ENCODE data around the gene GABRG3. TPM values are rescaled to one million over a fixed set of nuclear protein-coding genes. Genes with fewer than 3 reads are reported as not detected.

GABRG3 gene
- total RNA-seq, 1 donor from 2014 or later = not detected

- no peak for TF ChIP-seq POLR2A (IDR thresholded peaks at IDR 0.05)
- no peak for TF ChIP-seq CTCF (IDR thresholded peaks at IDR 0.05)
- TF ChIP-seq POLR2AphosphoS5 (IDR thresholded peaks at IDR 0.05; ENCODE audit: insufficient read depth in 1 of 2, low read depth in 1 of 2) = no peak
- DNase-seq (ENCODE audit: extremely low spot score in 2 of 2) = no peak
- H3K36me3 ChIP-seq = no peaks in the 10 kb centered on the region
- H3K4me3 ChIP-seq = no peak overlapping the region
- intact Hi-C loops (cut with DNase I) = no loop called here
- H3K4me1 ChIP-seq = no peaks in the 10 kb centered on the region
- H3K27ac ChIP-seq = no peak overlapping the region
- H3K27me3 ChIP-seq = no peaks in the 10 kb centered on the region
- no peaks in the 10 kb centered on the region for H3K9me3 ChIP-seq
Observed at GRCh38 chr15:27535445-27536129, 564.6 kb downstream of the GABRG3 start.

- Histone ChIP-seq H3K27me3 (no peaks in the 10 kb centered on the region), H3K9me3 (no peaks in the 10 kb centered on the region), H3K36me3 (no peaks in the 10 kb centered on the region), H3K4me1 (no peaks in the 10 kb centered on the region), H3K27ac (no peak overlapping the region), H3K4me3 (no peak overlapping the region)
- TF ChIP-seq POLR2AphosphoS5 (IDR thresholded peaks at IDR 0.05; ENCODE audit: insufficient read depth in 1 of 2, low read depth in 1 of 2) (no peak), CTCF (IDR thresholded peaks at IDR 0.05) (no peak), POLR2A (IDR thresholded peaks at IDR 0.05) (no peak)
- no peak for DNase-seq (ENCODE audit: extremely low spot score in 2 of 2)
- intact Hi-C loops (cut with DNase I) = no loop called here
Observed at GRCh38 chr15:27538325-27538724, 567.3 kb downstream of the GABRG3 start.

GRCh38 chr15:27541581-27541980 is 570.6 kb downstream of the GABRG3 start:
- no peaks in the 10 kb centered on the region for H3K4me1 ChIP-seq
- H3K27me3 ChIP-seq = no peaks in the 10 kb centered on the region
- no peak overlapping the region for H3K4me3 ChIP-seq
- no peak for TF ChIP-seq POLR2AphosphoS5 (IDR thresholded peaks at IDR 0.05; ENCODE audit: insufficient read depth in 1 of 2, low read depth in 1 of 2)
- no peak for TF ChIP-seq CTCF (IDR thresholded peaks at IDR 0.05)
- no peak for TF ChIP-seq POLR2A (IDR thresholded peaks at IDR 0.05)
- no peaks in the 10 kb centered on the region for H3K9me3 ChIP-seq
- DNase-seq (ENCODE audit: extremely low spot score in 2 of 2) = no peak
- intact Hi-C loops (cut with DNase I) = no loop called here
- no peaks in the 10 kb centered on the region for H3K36me3 ChIP-seq
- H3K27ac ChIP-seq = no peak overlapping the region

GRCh38 chr15:27545494-27546255 is 574.7 kb downstream of the GABRG3 start:
- H3K27ac ChIP-seq = no peak overlapping the region
- no peak overlapping the region for H3K4me3 ChIP-seq
- no peaks in the 10 kb centered on the region for H3K36me3 ChIP-seq
- H3K9me3 ChIP-seq = no peaks in the 10 kb centered on the region
- DNase-seq (ENCODE audit: extremely low spot score in 2 of 2) = no peak
- TF ChIP-seq POLR2A (IDR thresholded peaks at IDR 0.05) (no peak), CTCF (IDR thresholded peaks at IDR 0.05) (no peak), POLR2AphosphoS5 (IDR thresholded peaks at IDR 0.05; ENCODE audit: insufficient read depth in 1 of 2, low read depth in 1 of 2) (no peak)
- H3K4me1 ChIP-seq = no peaks in the 10 kb centered on the region
- intact Hi-C loops (cut with DNase I) = no loop called here
- no peaks in the 10 kb centered on the region for H3K27me3 ChIP-seq

GRCh38 chr15:27549746-27550145 is 578.8 kb downstream of the GABRG3 start:
- no peak for DNase-seq (ENCODE audit: extremely low spot score in 2 of 2)
- Histone ChIP-seq H3K9me3 (no peaks in the 10 kb centered on the region), H3K4me1 (no peaks in the 10 kb centered on the region), H3K27me3 (no peaks in the 10 kb centered on the region), H3K27ac (no peak overlapping the region), H3K36me3 (no peaks in the 10 kb centered on the region), H3K4me3 (no peak overlapping the region)
- intact Hi-C loops (cut with DNase I) = no loop called here
- TF ChIP-seq CTCF (IDR thresholded peaks at IDR 0.05) (no peak), POLR2A (IDR thresholded peaks at IDR 0.05) (no peak), POLR2AphosphoS5 (IDR thresholded peaks at IDR 0.05; ENCODE audit: insufficient read depth in 1 of 2, low read depth in 1 of 2) (no peak)

Measured in vagina (tissue), 2 donors.